ENCODE data around the gene RPS6KL1. TPM values are rescaled to one million over a fixed set of nuclear protein-coding genes. Genes with fewer than 3 reads are reported as not detected.

RPS6KL1 gene, protein sequence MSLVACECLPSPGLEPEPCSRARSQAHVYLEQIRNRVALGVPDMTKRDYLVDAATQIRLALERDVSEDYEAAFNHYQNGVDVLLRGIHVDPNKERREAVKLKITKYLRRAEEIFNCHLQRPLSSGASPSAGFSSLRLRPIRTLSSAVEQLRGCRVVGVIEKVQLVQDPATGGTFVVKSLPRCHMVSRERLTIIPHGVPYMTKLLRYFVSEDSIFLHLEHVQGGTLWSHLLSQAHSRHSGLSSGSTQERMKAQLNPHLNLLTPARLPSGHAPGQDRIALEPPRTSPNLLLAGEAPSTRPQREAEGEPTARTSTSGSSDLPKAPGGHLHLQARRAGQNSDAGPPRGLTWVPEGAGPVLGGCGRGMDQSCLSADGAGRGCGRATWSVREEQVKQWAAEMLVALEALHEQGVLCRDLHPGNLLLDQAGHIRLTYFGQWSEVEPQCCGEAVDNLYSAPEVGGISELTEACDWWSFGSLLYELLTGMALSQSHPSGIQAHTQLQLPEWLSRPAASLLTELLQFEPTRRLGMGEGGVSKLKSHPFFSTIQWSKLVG
- 0.65 and 0.97 TPM in 2 replicates for total RNA-seq
- long read RNA-seq = 0 reads

DNA sequence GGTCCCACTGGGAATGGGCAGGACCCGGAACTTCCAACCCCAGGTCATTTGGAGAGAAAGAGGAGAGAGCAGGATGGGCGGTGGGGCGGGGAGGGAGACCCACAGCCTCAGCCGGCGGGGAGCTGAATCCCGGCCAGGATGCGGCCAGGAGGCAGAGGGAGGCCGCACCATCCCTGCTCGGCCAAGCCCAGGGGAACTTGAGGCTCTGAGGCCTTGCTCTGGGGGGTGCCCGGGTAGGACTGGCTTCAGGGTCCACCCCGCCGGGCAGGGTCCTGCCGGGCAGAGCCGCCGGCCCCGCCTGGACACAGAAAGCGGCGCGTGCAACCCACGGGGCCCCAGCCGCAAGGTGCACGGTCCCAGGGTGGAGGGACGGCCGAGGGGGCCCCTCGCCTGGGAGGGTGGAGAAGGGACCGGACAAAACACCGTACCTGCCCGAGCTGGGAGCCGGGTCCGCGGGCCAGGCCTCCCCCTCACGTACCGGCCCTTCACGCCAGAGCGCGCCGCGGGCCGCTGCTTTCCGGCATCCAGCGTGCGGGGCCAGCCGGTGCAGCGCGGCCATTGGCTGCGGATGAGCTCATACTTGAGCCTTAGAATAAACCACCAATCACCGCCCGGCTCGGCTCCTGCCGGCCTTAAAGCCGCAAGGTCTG, at the start of gene RPS6KL1:
Gene RPS6KL1, minus strand, starts transcription at position 509 of the 650 bp plus-strand sequence. CDS start 1,719 bp downstream, outside the sequence.
- H3K27ac Mint-ChIP-seq (ENCODE audit: unreplicated experiment) = no peak within 1 kb of the TSS
- TF ChIP-seq CTCF (IDR thresholded peaks at IDR 0.05) = no peak

GRCh38 chr14:74968811-74969210, 45.8 kb upstream of the RPS6KL1 start:
- H3K27me3 Mint-ChIP-seq (ENCODE audit: unreplicated experiment) = peaks cover 29% of the 10 kb centered on the region
- TF ChIP-seq CTCF (IDR thresholded peaks at IDR 0.05) = no peak
- peaks cover 3% of the 10 kb centered on the region for H3K4me1 Mint-ChIP-seq (ENCODE audit: unreplicated experiment)
- H3K9me3 Mint-ChIP-seq (ENCODE audit: unreplicated experiment) = no peaks in the 10 kb centered on the region
- no peak overlapping the region for H3K27ac Mint-ChIP-seq (ENCODE audit: unreplicated experiment)
- DNase-seq (ENCODE audit: extremely low spot score, unreplicated experiment) = no peak
- H3K4me3 Mint-ChIP-seq (ENCODE audit: unreplicated experiment) = no peak overlapping the region
- no peaks in the 10 kb centered on the region for H3K36me3 Mint-ChIP-seq (ENCODE audit: unreplicated experiment)

More for the DNA sequence above, at the start of gene RPS6KL1:
- no peaks in the 10 kb centered on the region for H3K4me1 Mint-ChIP-seq (ENCODE audit: unreplicated experiment)
- H3K27me3 Mint-ChIP-seq (ENCODE audit: unreplicated experiment) = peaks cover 20% of the 10 kb centered on the region
- peak within 1 kb of the TSS; percentile 48 for H3K4me3 Mint-ChIP-seq (ENCODE audit: unreplicated experiment)
- no peak for DNase-seq (ENCODE audit: extremely low spot score, unreplicated experiment)
- H3K36me3 Mint-ChIP-seq (ENCODE audit: unreplicated experiment) = no peaks in the 10 kb centered on the region
- H3K9me3 Mint-ChIP-seq (ENCODE audit: unreplicated experiment) = no peaks in the 10 kb centered on the region

GRCh38 chr14:74965486-74966153, 42.6 kb upstream of the RPS6KL1 start:
- Mint-ChIP-seq H3K4me3 (ENCODE audit: unreplicated experiment) (no peak overlapping the region), H3K27me3 (ENCODE audit: unreplicated experiment) (peaks cover 50% of the 10 kb centered on the region), H3K4me1 (ENCODE audit: unreplicated experiment) (peaks cover 3% of the 10 kb centered on the region), H3K9me3 (ENCODE audit: unreplicated experiment) (no peaks in the 10 kb centered on the region), H3K36me3 (ENCODE audit: unreplicated experiment) (no peaks in the 10 kb centered on the region), H3K27ac (ENCODE audit: unreplicated experiment) (no peak overlapping the region)
- DNase-seq (ENCODE audit: extremely low spot score, unreplicated experiment) = no peak
- TF ChIP-seq CTCF (IDR thresholded peaks at IDR 0.05) = no peak

- no peaks in the 10 kb centered on the region for H3K9me3 Mint-ChIP-seq (ENCODE audit: unreplicated experiment)
- peaks cover 3% of the 10 kb centered on the region for H3K4me1 Mint-ChIP-seq (ENCODE audit: unreplicated experiment)
- H3K4me3 Mint-ChIP-seq (ENCODE audit: unreplicated experiment) = no peak overlapping the region
- H3K27me3 Mint-ChIP-seq (ENCODE audit: unreplicated experiment) = peaks cover 50% of the 10 kb centered on the region
- DNase-seq (ENCODE audit: extremely low spot score, unreplicated experiment) = no peak
- no peak overlapping the region for H3K27ac Mint-ChIP-seq (ENCODE audit: unreplicated experiment)
- H3K36me3 Mint-ChIP-seq (ENCODE audit: unreplicated experiment) = no peaks in the 10 kb centered on the region
- no peak for TF ChIP-seq CTCF (IDR thresholded peaks at IDR 0.05)
Observed at GRCh38 chr14:74964787-74965485, 41.9 kb upstream of the RPS6KL1 start.
